HepG2 (cell line): ENCODE data around the gene STKLD1.

Experiments
- ATF5 ChIP-seq: sonication (generic); formaldehyde crosslinking; IDR thresholded peaks from 2 replicates; pipeline ENCODE4 v1.4.0; 2020; ENCODE audit warnings: mild to moderate bottlenecking, low read depth, missing genetic modification reagents
- MYNN ChIP-seq: sonication (generic); formaldehyde crosslinking; IDR thresholded peaks from 2 replicates; pipeline ENCODE4 v1.4.0; 2020; ENCODE audit warnings: mild to moderate bottlenecking, low read depth, missing genetic modification reagents
- POLR2A ChIP-seq, 2 experiments: IDR thresholded peaks; 2 replicates each; pipeline ENCODE4 v1.6.1; 2011; ENCODE audit warnings: low read depth in 2 of 2, low read length in 2 of 2, mild to moderate bottlenecking in 1 of 2, moderate library complexity in 1 of 2; ENCODE audit not compliant: insufficient read depth in 1 of 2
- PPARG ChIP-seq: conservative IDR thresholded peaks from 2 replicates; pipeline ENCODE4 v1.6.1; 2016; ENCODE audit warnings: missing biosample characterization, missing genetic modification reagents
- YY1 ChIP-seq: IDR thresholded peaks from 2 replicates; pipeline ENCODE4 v1.6.1; 2011; ENCODE audit warnings: low read length, low read depth, moderate library complexity, mild to moderate bottlenecking; ENCODE audit not compliant: insufficient read depth, insufficient replicate concordance
- ZNF362 ChIP-seq: sonication (generic); formaldehyde crosslinking; IDR thresholded peaks from 2 replicates; pipeline ENCODE4 v1.4.0; 2020; ENCODE audit warnings: missing genetic modification reagents, mild to moderate bottlenecking, borderline replicate concordance
- TF ChIP-seq, protein P1 (sequence below): sonication (generic); formaldehyde crosslinking; IDR thresholded peaks from 2 replicates; pipeline ENCODE4 v1.5.0; 2020; ENCODE audit warnings: mild to moderate bottlenecking, missing genetic modification reagents, moderate library complexity

- TF ChIP-seq POLR2A (IDR thresholded peaks at IDR 0.05; ENCODE audit: insufficient read depth in 1 of 2, low read depth in 2 of 2, low read length in 2 of 2) (no peak), PPARG (no peak), MYNN (CRISPR knock-in tag) (no peak), YY1 (no peak), ZNF362 (CRISPR knock-in tag) (no peak), ATF5 (no peak)
- TF ChIP-seq, protein P1, sequence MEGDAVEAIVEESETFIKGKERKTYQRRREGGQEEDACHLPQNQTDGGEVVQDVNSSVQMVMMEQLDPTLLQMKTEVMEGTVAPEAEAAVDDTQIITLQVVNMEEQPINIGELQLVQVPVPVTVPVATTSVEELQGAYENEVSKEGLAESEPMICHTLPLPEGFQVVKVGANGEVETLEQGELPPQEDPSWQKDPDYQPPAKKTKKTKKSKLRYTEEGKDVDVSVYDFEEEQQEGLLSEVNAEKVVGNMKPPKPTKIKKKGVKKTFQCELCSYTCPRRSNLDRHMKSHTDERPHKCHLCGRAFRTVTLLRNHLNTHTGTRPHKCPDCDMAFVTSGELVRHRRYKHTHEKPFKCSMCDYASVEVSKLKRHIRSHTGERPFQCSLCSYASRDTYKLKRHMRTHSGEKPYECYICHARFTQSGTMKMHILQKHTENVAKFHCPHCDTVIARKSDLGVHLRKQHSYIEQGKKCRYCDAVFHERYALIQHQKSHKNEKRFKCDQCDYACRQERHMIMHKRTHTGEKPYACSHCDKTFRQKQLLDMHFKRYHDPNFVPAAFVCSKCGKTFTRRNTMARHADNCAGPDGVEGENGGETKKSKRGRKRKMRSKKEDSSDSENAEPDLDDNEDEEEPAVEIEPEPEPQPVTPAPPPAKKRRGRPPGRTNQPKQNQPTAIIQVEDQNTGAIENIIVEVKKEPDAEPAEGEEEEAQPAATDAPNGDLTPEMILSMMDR, result no peak
These were observed 13.4 kb downstream of the STKLD1 start for GRCh38 chr9:133389562-133389961.
